Hepatocyte (in vitro differentiated cells): ENCODE data around the gene PLEKHG3.
"Not testable (repeated sequence)": the region's sequence is repeated elsewhere in the genome, so short reads cannot be mapped to it uniquely, and the experiment has no call there.

Experiments used
- CTCF ChIP-seq: fragments of 200-600 bp; sonication (generic); IDR thresholded peaks from 2 replicates; pipeline ENCODE4 v1.5.1; 2016; ENCODE audit warnings: antibody characterized with exemption, mild to moderate bottlenecking; ENCODE audit not compliant: poor library complexity
- EZH2 ChIP-seq: fragments of 200-600 bp; sonication (generic); IDR thresholded peaks from 2 replicates; pipeline ENCODE4 v1.6.1; 2016; ENCODE audit warnings: antibody characterized with exemption, mild to moderate bottlenecking, borderline replicate concordance

GRCh38 chr14:64658700-64659264, 45.4 kb upstream of the PLEKHG3 start:
- TF ChIP-seq CTCF, EZH2: not testable (repeated sequence)
